SU-DHL-6 (cell line): Measurements from ENCODE around the gene B4GALT5.

Source experiments
- H2AFZ ChIP-seq: fragments of 200-600 bp; sonication (generic); 2 replicates; pipeline ENCODE4 v1.6.1; 2014; ENCODE audit warnings: low read depth, mild to moderate bottlenecking, moderate library complexity, mixed read lengths, antibody characterized with exemption, low read length; ENCODE audit not compliant: severe bottlenecking
- H3F3A ChIP-seq: fragments of 200-600 bp; shearing (Covaris generic); 2 replicates; pipeline ENCODE4 v1.6.0; 2016; ENCODE audit warnings: antibody characterized with exemption, mild to moderate bottlenecking; ENCODE audit not compliant: insufficient read depth
- H3K27ac ChIP-seq: fragments of 200-600 bp; sonication (generic); 2 replicates; pipeline ENCODE4 v1.5.1; 2016; ENCODE audit warnings: low read depth, mild to moderate bottlenecking, low read length, moderate library complexity, mixed read lengths
- H3K27me3 ChIP-seq: fragments of 200-600 bp; sonication (generic), shearing (Covaris generic); 2 replicates; pipeline ENCODE4 v1.6.0; 2014; ENCODE audit warnings: mild to moderate bottlenecking, low read length
- H3K36me3 ChIP-seq: fragments of 200-600 bp; sonication (generic); 2 replicates; pipeline ENCODE4 v1.6.1; 2014; ENCODE audit warnings: mild to moderate bottlenecking, low read length, mixed read lengths
- H3K4me2 ChIP-seq: fragments of 300-600, 200-600 bp; shearing (Covaris generic), sonication (generic); 2 replicates; pipeline ENCODE4 v1.6.0; 2014; ENCODE audit warnings: low read length, low read depth, mild to moderate bottlenecking; ENCODE audit not compliant: poor library complexity, severe bottlenecking
- H3K4me3 ChIP-seq: fragments of 200-600 bp; sonication (generic); 2 replicates; pipeline ENCODE4 v1.5.1; 2014; ENCODE audit warnings: antibody characterized with exemption, low read length, mild to moderate bottlenecking, mixed read lengths; ENCODE audit not compliant: insufficient read depth, poor library complexity, severe bottlenecking
- H3K79me2 ChIP-seq: fragments of 200-600 bp; sonication (generic); 2 replicates; pipeline ENCODE4 v1.6.1; 2014; ENCODE audit warnings: mild to moderate bottlenecking, low read length, moderate library complexity; ENCODE audit not compliant: insufficient read depth
- H3K9ac ChIP-seq: fragments of 200-600 bp; sonication (generic); 2 replicates; pipeline ENCODE4 v1.7.0; 2014; ENCODE audit warnings: mild to moderate bottlenecking, low read length
- H3K9me2 ChIP-seq: fragments of 200-600 bp; sonication (generic); replicated peaks from 2 replicates; pipeline ENCODE4 v1.6.1; 2014; ENCODE audit warnings: low read length; ENCODE audit not compliant: insufficient read depth
- H3K9me3 ChIP-seq: fragments of 200-600 bp; sonication (generic); 2 replicates; pipeline ENCODE4 v1.6.1; 2014; ENCODE audit warnings: low read length, mixed read lengths; ENCODE audit not compliant: insufficient read depth
- H4K20me1 ChIP-seq: fragments of 200-600 bp; sonication (generic); 2 replicates; pipeline ENCODE4 v1.6.1; 2014; ENCODE audit warnings: low read depth, mild to moderate bottlenecking, antibody characterized with exemption, low read length, moderate library complexity, mixed read lengths
- CTCF ChIP-seq: fragments of 200-600 bp; sonication (generic); IDR thresholded peaks from one replicate; pipeline ENCODE4 v1.5.1; 2017; ENCODE audit warnings: antibody characterized with exemption, mild to moderate bottlenecking, low read length, moderate library complexity; ENCODE audit not compliant: insufficient read depth, poor library complexity, severe bottlenecking
- EZH2phosphoT487 ChIP-seq: fragments of 200-600 bp; sonication (generic), shearing (Covaris generic); conservative IDR thresholded peaks from 2 replicates; pipeline ENCODE4 v1.6.1; 2018; ENCODE audit warnings: mild to moderate bottlenecking, antibody characterized with exemption, low read length, moderate library complexity, mixed read lengths

B4GALT5 gene

GRCh38 chr20:49603209-49603627, 110.5 kb downstream of the B4GALT5 start:
- H3K79me2 ChIP-seq, result no peaks in the 10 kb centered on the region
- TF ChIP-seq CTCF (no peak), EZH2phosphoT487 (no peak)
- no peaks in the 10 kb centered on the region for H4K20me1 ChIP-seq
- H3K9ac ChIP-seq, result no peak overlapping the region
- no peaks in the 10 kb centered on the region for H3K36me3 ChIP-seq
- H3K9me2 ChIP-seq, result no peaks in the 10 kb centered on the region
- no peak overlapping the region for H3K4me3 ChIP-seq
- H3K27me3 ChIP-seq, result no peaks in the 10 kb centered on the region
- H3K9me3 ChIP-seq, result no peaks in the 10 kb centered on the region
- no peaks in the 10 kb centered on the region for H3F3A ChIP-seq
- no peak overlapping the region for H3K27ac ChIP-seq
- H3K4me2 ChIP-seq, result no peak overlapping the region
- H2AFZ ChIP-seq, result no peak overlapping the region

GRCh38 chr20:49602345-49603208, 111.1 kb downstream of the B4GALT5 start:
- no peak overlapping the region for H2AFZ ChIP-seq
- no peak overlapping the region for H3K9ac ChIP-seq
- H3K27ac ChIP-seq, result no peak overlapping the region
- H3K4me3 ChIP-seq, result no peak overlapping the region
- TF ChIP-seq CTCF (no peak), EZH2phosphoT487 (no peak)
- no peaks in the 10 kb centered on the region for H4K20me1 ChIP-seq
- H3K4me2 ChIP-seq, result no peak overlapping the region
- no peaks in the 10 kb centered on the region for H3K9me2 ChIP-seq
- no peaks in the 10 kb centered on the region for H3K36me3 ChIP-seq
- H3K79me2 ChIP-seq, result no peaks in the 10 kb centered on the region
- no peaks in the 10 kb centered on the region for H3F3A ChIP-seq
- H3K27me3 ChIP-seq, result no peaks in the 10 kb centered on the region
- no peaks in the 10 kb centered on the region for H3K9me3 ChIP-seq

GRCh38 chr20:49601153-49601924, 112.3 kb downstream of the B4GALT5 start:
- no peak for TF ChIP-seq EZH2phosphoT487
- no peak for TF ChIP-seq CTCF
- no peaks in the 10 kb centered on the region for H3K9me2 ChIP-seq
- H3K36me3 ChIP-seq, result no peaks in the 10 kb centered on the region
- H3K27me3 ChIP-seq, result no peaks in the 10 kb centered on the region
- H3K4me3 ChIP-seq, result no peak overlapping the region
- no peaks in the 10 kb centered on the region for H4K20me1 ChIP-seq
- H3K4me2 ChIP-seq, result no peak overlapping the region
- H3K27ac ChIP-seq, result no peak overlapping the region
- H3F3A ChIP-seq, result no peaks in the 10 kb centered on the region
- H3K9me3 ChIP-seq, result no peaks in the 10 kb centered on the region
- H3K79me2 ChIP-seq, result no peaks in the 10 kb centered on the region
- H3K9ac ChIP-seq, result no peak overlapping the region
- no peak overlapping the region for H2AFZ ChIP-seq
